Spleen (tissue), 11 donors: ENCODE measurements around the gene STOM. TPM values are rescaled to one million over a fixed set of nuclear protein-coding genes. Genes with fewer than 3 reads are reported as not detected.
"Not testable (repeated sequence)": the region's sequence is repeated elsewhere in the genome, so short reads cannot be mapped to it uniquely, and the experiment has no call there.

Experiments
- DNase-seq: peaks from one replicate; pipeline ENCODE4 v3.0.0-alpha.2; 2020
- H3K27ac ChIP-seq, 8 donors: fragments of 200-600 bp; sonication (generic) in 7 of 8; 1 replicate in 4 of 8; 2 replicates in 4 of 8; pipeline versions ENCODE4 v1.5.0 to v1.8.0; 2016 to 2021; ENCODE audit warnings: inconsistent platforms in 4 of 8, mild to moderate bottlenecking in 4 of 8, moderate library complexity in 1 of 8
- H3K27me3 ChIP-seq, 7 donors: fragments of 200-600 bp; sonication (generic) in 6 of 7; replicated peaks in 1 of 7; 1 replicate in 4 of 7; 2 replicates in 3 of 7; pipeline versions ENCODE4 v1.5.0 to v1.8.0; 2016 to 2021; ENCODE audit warnings: inconsistent platforms in 3 of 7, mild to moderate bottlenecking in 1 of 7
- H3K36me3 ChIP-seq, 6 donors: fragments of 200-600 bp; sonication (generic) in 5 of 6; 1 replicate in 4 of 6; 2 replicates in 2 of 6; pipeline versions ENCODE4 v1.5.0 to v1.8.0; 2016 to 2021; ENCODE audit warnings: inconsistent platforms in 2 of 6
- H3K4me1 ChIP-seq, 6 donors: fragments of 200-600 bp; sonication (generic) in 5 of 6; 1 replicate in 3 of 6; 2 replicates in 3 of 6; pipeline versions ENCODE4 v1.5.0 to v1.8.0; 2016 to 2021; ENCODE audit warnings: inconsistent platforms in 3 of 6
- H3K4me3 ChIP-seq, 8 donors: fragments of 200-600 bp; sonication (generic) in 7 of 8; 1 replicate in 4 of 8; 2 replicates in 4 of 8; pipeline versions ENCODE4 v1.5.0 to v1.8.0; 2016 to 2021; ENCODE audit warnings: inconsistent platforms in 4 of 8, mild to moderate bottlenecking in 4 of 8, moderate library complexity in 2 of 8
- H3K9me3 ChIP-seq, 8 donors: fragments of 200-600 bp; sonication (generic) in 7 of 8; 1 replicate in 4 of 8; 2 replicates in 4 of 8; pipeline versions ENCODE4 v1.5.0 to v1.8.0; 2016 to 2021; ENCODE audit warnings: inconsistent platforms in 4 of 8
- CTCF ChIP-seq, 11 experiments: fragments of 200-600 bp in 7 of 11; fragments of 450-650 bp in 4 of 11; sonication (generic) in 4 of 11; IDR thresholded peaks in 8 of 11; conservative IDR thresholded peaks in 3 of 11; 1 replicate in 7 of 11; 2 replicates in 4 of 11; pipeline versions ENCODE4 v1.4.0 to v1.8.0; 2016 to 2021; ENCODE audit warnings: antibody characterized with exemption in 11 of 11, inconsistent platforms in 4 of 11, mild to moderate bottlenecking in 1 of 11
- POLR2A ChIP-seq, 3 donors: fragments of 450-650 bp; IDR thresholded peaks; one replicate each; pipeline ENCODE4 v1.5.1; 2017; ENCODE audit warnings: antibody characterized with exemption in 3 of 3, mild to moderate bottlenecking in 1 of 3
- POLR2AphosphoS5 ChIP-seq, 3 donors: sonication (generic); formaldehyde crosslinking; IDR thresholded peaks; one replicate each; pipeline ENCODE4 v1.5.1; 2017; ENCODE audit warnings: antibody characterized with exemption in 3 of 3
- WGBS, 5 donors: extraction: QIAGEN DNeasy Blood & Tissue Kit in 3 of 5; methylation state at CpG; one replicate each; pipeline versions ENCODE4 v1.1.5 to v1.1.7; 2013 to 2018; 5-methylcytosine and 5-hydroxymethylcytosine counted together
- intact Hi-C: fragments of 100-400 bp; cut with DNase I; formaldehyde crosslinking; loops from one replicate; pipeline ENCODE4 v1.15.0; 2023; ENCODE audit warnings: low total_unique reads
- polyA plus RNA-seq, 3 donors: library from polyadenylated mRNA; stranded (reverse); fragments of 200-250 nt; gene quantifications; one replicate each; pipeline ENCODE4 v1.2.1, GENCODE V29; 2013
- total RNA-seq, 7 donors: library from RNA; depleted of rRNA in 3 of 7; stranded (reverse); fragments of >200 nt in 3 of 7; fragmentation: NEBNext Ultra II Directional in 4 of 7; extraction: Animal tissue kit (Norgen Biotek cat#: 25700) in 4 of 7; gene quantifications; one replicate each; pipeline versions ENCODE4 v1.1.0 to v1.2.1, GENCODE V29; 2016 to 2021
- donor health status: healthy with polysubstance abuse.
- donor health status: DM: no; HTN: no; CAD: no; lungs with moderate emphysema.
- donor health status: DM: no; HTN: no; CAD: no.
- donor health status: Bipolar disorder and iron deficiency.
- donor health status: healthy.
- donor health status: DM: no; HTN: no; CAD: no.
- donor health status: DM: yes; HTN: yes; CAD: no.

Gene STOM
- total and polyA plus RNA-seq, 10 donors: 42.7 to 493 (median 311) TPM

GRCh38 chr9:121294151-121294743 is 75.8 kb downstream of the STOM start:
- intact Hi-C loops: no loop called here
- TF ChIP-seq POLR2AphosphoS5 (IDR thresholded peaks at IDR 0.05) (peak in 2 of 3 donors; percentile 28 to 54), POLR2A (IDR thresholded peaks at IDR 0.05) (no peak)
- peak overlapping the region in 6 of 8 donors; percentile 1 to 74 (median 66) for H3K27ac ChIP-seq
- DNase-seq: no peak
- 70 to 77% (median 71%) methylated on average over 6 of the region's 6 CpGs for WGBS, 5 donors
- peaks cover 0 to 45% (median 0%) of the 10 kb centered on the region in 6 donors for H3K36me3 ChIP-seq
- peaks cover 0 to 2% (median 0%) of the 10 kb centered on the region in 7 donors for H3K27me3 ChIP-seq
- H3K4me1 ChIP-seq: peaks cover 17 to 84% (median 49%) of the 10 kb centered on the region in 6 donors
- no peaks in the 10 kb centered on the region for H3K9me3 ChIP-seq
- H3K4me3 ChIP-seq: no peak overlapping the region

GRCh38 chr9:121292801-121293241 is 77.2 kb downstream of the STOM start:
- WGBS, 5 donors: 85 to 89% (median 87%) methylated on average over 6 of the region's 6 CpGs
- Histone ChIP-seq H3K27ac (peak overlapping the region in 1 of 8 donors; percentile 30), H3K4me3 (no peak overlapping the region), H3K4me1 (peaks cover 21 to 84% (median 53%) of the 10 kb centered on the region in 6 donors), H3K9me3 (no peaks in the 10 kb centered on the region), H3K36me3 (peaks cover 0 to 55% (median 0%) of the 10 kb centered on the region in 6 donors), H3K27me3 (no peaks in the 10 kb centered on the region)
- no peak for TF ChIP-seq POLR2A (IDR thresholded peaks at IDR 0.05)
- no peak for TF ChIP-seq POLR2AphosphoS5 (IDR thresholded peaks at IDR 0.05)
- TF ChIP-seq CTCF (IDR thresholded peaks at IDR 0.05 in 8 of 11, conservative IDR thresholded peaks at IDR 0.05 in 3 of 11): no peak
- no peak for DNase-seq
- intact Hi-C loops: no loop called here

GRCh38 chr9:121292051-121292450 is 78.0 kb downstream of the STOM start:
- intact Hi-C loops: no loop called here
- TF ChIP-seq POLR2A (IDR thresholded peaks at IDR 0.05) (no peak), CTCF (IDR thresholded peaks at IDR 0.05 in 8 of 11, conservative IDR thresholded peaks at IDR 0.05 in 3 of 11) (no peak), POLR2AphosphoS5 (IDR thresholded peaks at IDR 0.05) (no peak)
- H3K27me3 ChIP-seq: no peaks in the 10 kb centered on the region
- H3K27ac ChIP-seq: peak overlapping the region in 1 of 8 donors; percentile 21
- no peaks in the 10 kb centered on the region for H3K9me3 ChIP-seq
- peaks cover 0 to 57% (median 0%) of the 10 kb centered on the region in 6 donors for H3K36me3 ChIP-seq
- H3K4me1 ChIP-seq: peaks cover 29 to 84% (median 53%) of the 10 kb centered on the region in 6 donors
- H3K4me3 ChIP-seq: no peak overlapping the region
- WGBS, 5 donors: 83 to 100% (median 89%) methylated on average over 1 of the region's 1 CpG
- DNase-seq: no peak

- peaks cover 34 to 84% (median 55%) of the 10 kb centered on the region in 6 donors for H3K4me1 ChIP-seq
- H3K4me3 ChIP-seq, H3K9me3 ChIP-seq, intact Hi-C loops, DNase-seq, H3K27ac ChIP-seq, H3K27me3 ChIP-seq: not testable (repeated sequence)
- WGBS, 5 donors: 71 to 95% (median 73%) methylated on average over 4 of the region's 4 CpGs
- peaks cover 0 to 57% (median 0%) of the 10 kb centered on the region in 6 donors for H3K36me3 ChIP-seq
These were observed 78.5 kb downstream of the STOM start for GRCh38 chr9:121291536-121291935.

GRCh38 chr9:121289772-121290370 is 80.2 kb downstream of the STOM start:
- Histone ChIP-seq H3K27me3 (no peaks in the 10 kb centered on the region), H3K9me3 (no peaks in the 10 kb centered on the region), H3K27ac (peak overlapping the region in 6 of 8 donors; percentile 87 to 95 (median 90)), H3K4me3 (no peak overlapping the region), H3K4me1 (peaks cover 39 to 84% (median 62%) of the 10 kb centered on the region in 6 donors), H3K36me3 (peaks cover 0 to 47% (median 0%) of the 10 kb centered on the region in 6 donors)
- TF ChIP-seq POLR2A (IDR thresholded peaks at IDR 0.05): no peak
- TF ChIP-seq POLR2AphosphoS5 (IDR thresholded peaks at IDR 0.05): no peak
- no peak for TF ChIP-seq CTCF (IDR thresholded peaks at IDR 0.05 in 8 of 11, conservative IDR thresholded peaks at IDR 0.05 in 3 of 11)
- intact Hi-C loops: no loop called here
- 69 to 87% (median 76%) methylated on average over 7 of the region's 7 CpGs for WGBS, 5 donors
- peak; percentile 20 for DNase-seq
